Hepatocyte (in vitro differentiated cells): ENCODE measurements around the gene LMO2. TPM values are rescaled to one million over a fixed set of nuclear protein-coding genes. Genes with fewer than 3 reads are reported as not detected.
"Not testable (repeated sequence)": the region's sequence is repeated elsewhere in the genome, so short reads cannot be mapped to it uniquely, and the experiment has no call there.

ENCODE experiments used
- DNase-seq: peaks from one replicate; pipeline ENCODE4 v3.0.0-alpha.2; 2016; ENCODE audit warnings: low spot score
- H2AFZ ChIP-seq: fragments of 200-600 bp; sonication (generic); 2 replicates; pipeline ENCODE4 v1.6.0; 2016; ENCODE audit warnings: antibody characterized with exemption, mild to moderate bottlenecking
- H3K27ac ChIP-seq: fragments of 200-600 bp; sonication (generic); 2 replicates; pipeline ENCODE4 v1.5.1; 2016; ENCODE audit warnings: mild to moderate bottlenecking
- H3K27me3 ChIP-seq: fragments of 200-600 bp; sonication (generic); 2 replicates; pipeline ENCODE4 v1.6.1; 2016
- H3K36me3 ChIP-seq: fragments of 200-600 bp; sonication (generic); replicated peaks from 2 replicates; pipeline ENCODE4 v1.5.1; 2016; ENCODE audit warnings: low read depth; ENCODE audit not compliant: insufficient read depth
- H3K4me1 ChIP-seq: fragments of 200-600 bp; sonication (generic); 2 replicates; pipeline ENCODE4 v1.5.1; 2016; ENCODE audit warnings: mild to moderate bottlenecking, moderate library complexity; ENCODE audit not compliant: insufficient read depth
- H3K4me2 ChIP-seq: fragments of 200-600 bp; sonication (generic); 2 replicates; pipeline ENCODE4 v1.6.0; 2016
- H3K4me3 ChIP-seq: fragments of 200-600 bp; sonication (generic); 2 replicates; pipeline ENCODE4 v1.5.1; 2016; ENCODE audit warnings: mild to moderate bottlenecking
- H3K79me2 ChIP-seq: fragments of 200-600 bp; sonication (generic); 2 replicates; pipeline ENCODE4 v1.6.0; 2017; ENCODE audit warnings: mild to moderate bottlenecking
- H3K9me2 ChIP-seq: fragments of 200-600 bp; sonication (generic); replicated peaks from 2 replicates; pipeline ENCODE4 v1.6.0; 2017; ENCODE audit warnings: mild to moderate bottlenecking; ENCODE audit not compliant: insufficient read depth
- H3K9me3 ChIP-seq: fragments of 200-600 bp; sonication (generic); 2 replicates; pipeline ENCODE4 v1.5.1; 2016; ENCODE audit warnings: low read depth, mild to moderate bottlenecking
- H4K20me1 ChIP-seq: fragments of 200-600 bp; sonication (generic); 2 replicates; pipeline ENCODE4 v1.6.0; 2016; ENCODE audit warnings: mild to moderate bottlenecking; ENCODE audit not compliant: insufficient read depth, poor library complexity, severe bottlenecking
- CTCF ChIP-seq: fragments of 200-600 bp; sonication (generic); IDR thresholded peaks from 2 replicates; pipeline ENCODE4 v1.5.1; 2016; ENCODE audit warnings: antibody characterized with exemption, mild to moderate bottlenecking; ENCODE audit not compliant: poor library complexity
- EZH2 ChIP-seq: fragments of 200-600 bp; sonication (generic); IDR thresholded peaks from 2 replicates; pipeline ENCODE4 v1.6.1; 2016; ENCODE audit warnings: antibody characterized with exemption, mild to moderate bottlenecking, borderline replicate concordance
- EZH2phosphoT487 ChIP-seq: fragments of 200-600 bp; sonication (generic); IDR thresholded peaks from one replicate; pipeline ENCODE4 v1.6.1; 2018; ENCODE audit warnings: antibody characterized with exemption, mild to moderate bottlenecking, low read depth, moderate library complexity; ENCODE audit not compliant: unreplicated experiment, severe bottlenecking
- WGBS: methylation state at CpG from one replicate; pipeline ENCODE4 v1.1.6; 2016; ENCODE audit warnings: low lambda C conversion rate; ENCODE audit errors: missing lambda C conversion rate; 5-methylcytosine and 5-hydroxymethylcytosine counted together
- polyA plus RNA-seq: library from polyadenylated mRNA; unstranded; fragments of >200 nt; fragmentation: Nextera tagmentation; extraction: Ambion mirVana; gene quantifications from 2 replicates; pipeline ENCODE4 v1.2.1, GENCODE V29; 2016
- total RNA-seq: library from RNA; depleted of rRNA; stranded (reverse); fragments of >200 nt; gene quantifications from 2 replicates; pipeline ENCODE4 v1.2.3, GENCODE V29; 2014

The LMO2 gene
- total and polyA plus RNA-seq, 2 experiments from 2014 or later: 2.5 to 5.5 TPM

- H3K4me2 ChIP-seq: no peak overlapping the region
- H3K36me3 ChIP-seq: no peaks in the 10 kb centered on the region
- H3K27me3 ChIP-seq: no peaks in the 10 kb centered on the region
- H3K27ac ChIP-seq: no peak overlapping the region
- no peak overlapping the region for H2AFZ ChIP-seq
- H3K9me3 ChIP-seq: no peaks in the 10 kb centered on the region
- no peaks in the 10 kb centered on the region for H3K79me2 ChIP-seq
- H3K4me1 ChIP-seq: no peaks in the 10 kb centered on the region
- no peak overlapping the region for H3K4me3 ChIP-seq
- TF ChIP-seq CTCF: no peak
- no peak for TF ChIP-seq EZH2phosphoT487
- TF ChIP-seq EZH2: no peak
- no peaks in the 10 kb centered on the region for H3K9me2 ChIP-seq
- 86% methylated on average over 1 of the region's 1 CpG for WGBS
- DNase-seq: no peak
- H4K20me1 ChIP-seq: no peaks in the 10 kb centered on the region
Measured at GRCh38 chr11:33919645-33920044, 27.8 kb upstream of the LMO2 start.

DNA sequence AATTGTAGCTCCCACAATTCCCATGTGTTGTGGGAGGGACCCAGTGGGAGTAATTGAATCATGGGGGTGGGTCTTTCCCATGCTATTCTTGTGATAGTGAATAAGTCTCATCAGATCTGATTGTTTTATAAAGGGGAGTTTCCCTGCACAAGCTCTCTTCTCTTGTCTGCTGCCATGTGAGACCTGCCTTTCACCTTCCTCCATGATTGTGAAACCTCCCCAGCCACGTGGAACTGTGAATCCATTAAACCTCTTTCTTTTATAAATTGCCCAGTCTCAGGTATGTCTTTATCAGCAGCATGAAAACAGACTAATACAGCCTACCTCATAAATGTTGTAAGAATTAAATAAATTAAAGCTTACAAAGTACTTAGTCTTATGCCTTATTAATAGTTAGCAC, 25.5 kb upstream of the LMO2 start:
- H2AFZ ChIP-seq, H3K4me1 ChIP-seq, H3K36me3 ChIP-seq, H3K4me2 ChIP-seq, DNase-seq, H3K27me3 ChIP-seq, H3K9me2 ChIP-seq, H3K4me3 ChIP-seq, H4K20me1 ChIP-seq, H3K27ac ChIP-seq, H3K79me2 ChIP-seq, H3K9me3 ChIP-seq: not testable (repeated sequence)
- 54% methylated on average over 1 of the region's 1 CpG for WGBS

DNA sequence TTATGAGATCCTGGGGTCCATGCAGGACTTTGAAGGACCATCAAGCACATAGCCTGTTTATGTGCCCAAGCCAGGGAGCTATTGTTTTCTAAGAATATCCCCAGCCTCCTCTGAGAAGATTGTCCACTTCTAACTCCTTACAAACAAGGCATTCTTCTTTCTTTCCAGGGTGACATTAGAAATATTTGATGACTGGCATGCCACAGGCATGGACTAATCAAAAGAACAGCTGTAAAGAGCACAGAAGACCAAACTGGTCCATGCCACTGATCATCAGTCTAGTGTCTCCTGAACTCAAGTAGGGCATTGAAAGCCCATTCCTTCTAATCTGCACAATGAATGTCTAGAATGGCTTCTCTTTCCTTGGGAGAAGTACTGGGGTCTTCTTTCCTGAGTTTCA, 24.9 kb upstream of the LMO2 start:
- no peaks in the 10 kb centered on the region for H3K4me1 ChIP-seq
- H3K27ac ChIP-seq: no peak overlapping the region
- no peak overlapping the region for H3K4me2 ChIP-seq
- H3K9me3 ChIP-seq: no peaks in the 10 kb centered on the region
- H3K9me2 ChIP-seq: no peaks in the 10 kb centered on the region
- TF ChIP-seq EZH2phosphoT487 (no peak), EZH2 (no peak), CTCF (no peak)
- no peak for DNase-seq
- H3K36me3 ChIP-seq: no peaks in the 10 kb centered on the region
- H3K27me3 ChIP-seq: no peaks in the 10 kb centered on the region
- H4K20me1 ChIP-seq: no peaks in the 10 kb centered on the region
- H3K4me3 ChIP-seq: no peak overlapping the region
- H3K79me2 ChIP-seq: no peaks in the 10 kb centered on the region
- H2AFZ ChIP-seq: no peak overlapping the region

DNA sequence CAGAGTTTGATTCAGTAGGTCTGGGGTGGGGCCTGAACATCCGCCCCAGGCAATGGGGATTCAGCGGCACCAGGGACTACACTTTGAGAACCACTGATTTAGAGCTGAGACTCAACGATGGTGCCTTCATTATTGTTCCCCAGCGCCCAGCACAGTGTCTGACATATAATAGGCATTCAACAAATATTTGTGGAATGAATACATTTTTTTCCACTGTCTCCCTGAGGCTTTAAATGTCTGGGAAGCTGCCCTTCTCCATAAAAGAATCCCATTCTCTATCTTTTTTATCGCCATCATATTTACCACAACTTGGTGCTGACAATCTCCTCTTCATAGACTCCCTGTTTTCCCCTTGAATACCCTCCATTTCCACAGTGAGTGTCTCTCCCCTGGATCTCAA, 23.6 kb upstream of the LMO2 start:
- Histone ChIP-seq H3K9me3 (no peaks in the 10 kb centered on the region), H4K20me1 (no peaks in the 10 kb centered on the region), H2AFZ (no peak overlapping the region), H3K4me3 (no peak overlapping the region), H3K4me2 (no peak overlapping the region), H3K4me1 (no peaks in the 10 kb centered on the region), H3K27ac (no peak overlapping the region), H3K9me2 (no peaks in the 10 kb centered on the region), H3K27me3 (no peaks in the 10 kb centered on the region), H3K79me2 (no peaks in the 10 kb centered on the region), H3K36me3 (no peaks in the 10 kb centered on the region)
- 86% methylated on average over 5 of the region's 5 CpGs for WGBS
- no peak for DNase-seq
- TF ChIP-seq EZH2phosphoT487 (no peak), CTCF (no peak), EZH2 (no peak)
